Stimulated activated CD4-positive, alpha-beta T cell treated with anti-CD3 and anti-CD28 coated beads, Interleukin-2, amount 100 ng/mL, for 4 hours (primary cell): ENCODE data around the gene IGSF9.

Experiments used
- DNase-seq: peaks from one replicate; pipeline ENCODE4 v3.0.0-alpha.2; 2020; ENCODE audit warnings: low read depth

IGSF9 gene, protein sequence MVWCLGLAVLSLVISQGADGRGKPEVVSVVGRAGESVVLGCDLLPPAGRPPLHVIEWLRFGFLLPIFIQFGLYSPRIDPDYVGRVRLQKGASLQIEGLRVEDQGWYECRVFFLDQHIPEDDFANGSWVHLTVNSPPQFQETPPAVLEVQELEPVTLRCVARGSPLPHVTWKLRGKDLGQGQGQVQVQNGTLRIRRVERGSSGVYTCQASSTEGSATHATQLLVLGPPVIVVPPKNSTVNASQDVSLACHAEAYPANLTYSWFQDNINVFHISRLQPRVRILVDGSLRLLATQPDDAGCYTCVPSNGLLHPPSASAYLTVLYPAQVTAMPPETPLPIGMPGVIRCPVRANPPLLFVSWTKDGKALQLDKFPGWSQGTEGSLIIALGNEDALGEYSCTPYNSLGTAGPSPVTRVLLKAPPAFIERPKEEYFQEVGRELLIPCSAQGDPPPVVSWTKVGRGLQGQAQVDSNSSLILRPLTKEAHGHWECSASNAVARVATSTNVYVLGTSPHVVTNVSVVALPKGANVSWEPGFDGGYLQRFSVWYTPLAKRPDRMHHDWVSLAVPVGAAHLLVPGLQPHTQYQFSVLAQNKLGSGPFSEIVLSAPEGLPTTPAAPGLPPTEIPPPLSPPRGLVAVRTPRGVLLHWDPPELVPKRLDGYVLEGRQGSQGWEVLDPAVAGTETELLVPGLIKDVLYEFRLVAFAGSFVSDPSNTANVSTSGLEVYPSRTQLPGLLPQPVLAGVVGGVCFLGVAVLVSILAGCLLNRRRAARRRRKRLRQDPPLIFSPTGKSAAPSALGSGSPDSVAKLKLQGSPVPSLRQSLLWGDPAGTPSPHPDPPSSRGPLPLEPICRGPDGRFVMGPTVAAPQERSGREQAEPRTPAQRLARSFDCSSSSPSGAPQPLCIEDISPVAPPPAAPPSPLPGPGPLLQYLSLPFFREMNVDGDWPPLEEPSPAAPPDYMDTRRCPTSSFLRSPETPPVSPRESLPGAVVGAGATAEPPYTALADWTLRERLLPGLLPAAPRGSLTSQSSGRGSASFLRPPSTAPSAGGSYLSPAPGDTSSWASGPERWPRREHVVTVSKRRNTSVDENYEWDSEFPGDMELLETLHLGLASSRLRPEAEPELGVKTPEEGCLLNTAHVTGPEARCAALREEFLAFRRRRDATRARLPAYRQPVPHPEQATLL

DNA sequence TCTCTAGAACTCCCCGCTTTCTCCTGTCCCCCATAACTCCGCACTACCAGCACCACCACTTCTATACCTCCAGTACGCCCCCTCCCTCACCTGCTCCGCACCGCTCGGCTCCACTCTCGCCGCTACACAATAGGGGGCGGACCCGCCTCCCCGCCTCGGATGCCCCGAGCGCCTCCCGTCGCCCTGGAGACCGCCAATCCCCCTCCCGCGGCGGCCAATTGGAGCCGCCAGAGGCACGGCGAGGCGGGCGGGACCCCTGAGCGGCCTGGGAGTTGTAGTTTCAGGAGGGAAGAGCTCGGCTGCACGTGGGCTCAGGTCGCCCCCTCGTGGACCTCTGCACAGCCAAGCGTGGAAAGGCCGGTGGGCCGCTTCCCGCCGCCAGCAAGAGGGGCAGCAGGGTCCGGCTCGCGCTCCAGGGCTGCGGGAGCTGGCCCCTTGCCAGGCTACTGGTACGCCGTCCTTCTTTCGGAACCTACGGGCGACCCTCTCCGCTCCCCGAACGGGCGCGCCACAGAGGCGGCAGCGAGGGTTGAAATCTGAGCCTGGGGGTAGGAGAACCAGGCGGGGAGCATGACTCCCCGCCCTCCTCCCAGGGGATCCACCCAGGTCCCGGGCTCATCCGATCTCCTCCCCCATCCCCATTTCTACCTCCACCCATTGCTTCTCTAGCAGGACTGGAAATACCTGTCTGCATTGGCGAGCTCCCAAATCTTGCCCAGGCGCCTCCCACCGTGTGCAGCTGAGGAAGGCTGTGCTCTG is at the start of gene IGSF9:
TSS of gene IGSF9 (minus strand) at position 131 of the 759 bp plus-strand sequence. CDS start 2,159 bp downstream, outside the sequence.
- peak; percentile 72 for DNase-seq

DNA sequence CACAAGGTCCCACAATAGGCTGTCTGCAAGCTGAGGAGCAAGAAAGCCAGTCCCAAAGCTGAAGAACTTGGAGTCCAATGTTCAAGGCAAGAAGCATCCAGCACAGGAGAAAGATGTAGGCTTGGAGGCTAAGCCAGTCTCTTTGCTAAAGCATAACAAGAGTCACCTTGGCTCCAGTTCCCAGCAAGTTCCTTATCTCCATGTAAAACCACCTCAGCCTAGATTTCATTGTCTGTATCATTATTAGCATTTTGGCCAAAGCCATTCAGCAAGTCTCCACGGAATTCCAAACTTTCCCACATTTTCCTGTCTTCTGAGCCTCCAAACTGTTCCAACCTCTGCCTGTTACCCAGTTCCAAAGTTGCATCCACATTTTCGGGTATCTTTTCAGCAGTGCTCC is 49.5 kb upstream of the IGSF9 start:
- DNase-seq = no peak

DNA sequence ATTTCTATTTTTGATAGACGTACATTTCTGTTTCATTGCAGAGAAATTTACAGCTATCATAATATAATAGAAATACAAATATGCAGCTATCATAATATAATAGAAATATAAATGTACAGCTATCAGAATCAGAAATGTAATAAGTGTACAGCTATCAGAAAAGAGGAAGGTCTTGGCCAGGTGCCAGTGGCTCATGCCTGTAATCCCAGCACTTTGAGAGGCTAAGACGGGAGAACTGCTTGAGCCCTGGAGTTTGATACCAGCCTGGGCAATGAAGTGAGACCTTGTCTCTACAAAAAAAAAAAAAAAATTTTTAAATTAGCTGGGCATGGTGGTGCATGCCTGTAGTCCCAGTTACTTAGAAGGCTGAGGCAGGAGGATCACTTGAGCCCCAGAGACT is 48.5 kb upstream of the IGSF9 start:
- DNase-seq = no peak

DNA sequence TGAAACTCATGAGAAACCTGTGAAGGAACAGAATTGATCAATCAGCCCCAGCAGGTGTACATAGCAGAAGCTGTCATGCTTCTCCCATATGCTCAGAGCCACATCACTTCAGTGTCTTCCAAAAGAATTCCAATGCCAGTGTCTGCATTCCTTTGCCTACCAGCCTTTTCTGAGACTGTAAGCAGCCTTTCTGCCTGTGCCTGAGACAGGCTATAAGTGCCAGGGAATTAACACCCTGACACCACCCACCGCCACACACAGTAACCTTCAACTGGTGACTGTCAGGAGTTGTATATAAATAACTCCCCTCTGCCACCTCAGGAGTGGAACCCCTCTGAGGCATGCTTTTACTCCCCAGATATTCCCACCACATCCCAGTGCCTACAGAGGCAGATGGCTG is 46.7 kb upstream of the IGSF9 start:
- no peak for DNase-seq

GRCh38 chr1:159991513-159991912 is 46.1 kb upstream of the IGSF9 start:
- DNase-seq = no peak

DNA sequence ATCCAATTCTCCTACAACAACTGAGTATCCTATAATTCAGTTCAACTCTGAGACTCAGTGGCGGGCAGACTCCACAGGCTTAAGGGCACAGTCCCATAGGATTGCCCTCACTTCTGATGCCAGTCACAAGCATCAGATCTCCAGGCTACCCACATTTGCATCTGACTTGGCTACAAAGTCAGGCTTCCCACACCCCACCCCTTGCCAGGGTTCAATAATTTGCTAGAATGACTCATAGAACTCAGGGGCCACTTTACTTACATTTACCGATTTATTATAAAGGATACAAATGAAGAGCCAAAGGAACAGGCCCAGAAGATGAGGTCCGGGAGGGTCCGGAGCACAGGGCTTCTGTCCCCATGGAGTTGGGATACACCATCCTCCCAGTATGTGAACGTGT is 44.6 kb upstream of the IGSF9 start:
- DNase-seq = no peak

- no peak for DNase-seq
Measured at GRCh38 chr1:159989581-159989980, 44.2 kb upstream of the IGSF9 start.

DNA sequence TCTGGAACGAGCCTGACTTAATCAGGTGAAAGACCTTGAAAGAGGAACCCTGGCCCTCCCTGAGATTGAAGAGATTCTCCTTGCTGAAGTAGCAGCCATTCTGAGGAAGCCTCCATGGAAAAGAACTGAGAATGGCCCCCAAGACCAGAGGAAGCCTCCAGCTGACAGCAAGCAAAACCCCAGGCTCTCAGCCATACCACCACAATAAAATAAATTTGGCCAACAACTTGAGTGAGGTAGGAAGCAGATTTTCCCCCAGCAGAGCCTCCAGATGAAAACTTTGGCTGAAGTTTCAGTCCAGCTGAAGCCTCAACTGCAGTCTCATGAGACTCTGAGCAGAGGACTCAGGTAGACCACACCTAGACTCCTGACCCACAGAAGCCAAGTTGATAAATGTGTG is 42.6 kb upstream of the IGSF9 start:
- no peak for DNase-seq

DNA sequence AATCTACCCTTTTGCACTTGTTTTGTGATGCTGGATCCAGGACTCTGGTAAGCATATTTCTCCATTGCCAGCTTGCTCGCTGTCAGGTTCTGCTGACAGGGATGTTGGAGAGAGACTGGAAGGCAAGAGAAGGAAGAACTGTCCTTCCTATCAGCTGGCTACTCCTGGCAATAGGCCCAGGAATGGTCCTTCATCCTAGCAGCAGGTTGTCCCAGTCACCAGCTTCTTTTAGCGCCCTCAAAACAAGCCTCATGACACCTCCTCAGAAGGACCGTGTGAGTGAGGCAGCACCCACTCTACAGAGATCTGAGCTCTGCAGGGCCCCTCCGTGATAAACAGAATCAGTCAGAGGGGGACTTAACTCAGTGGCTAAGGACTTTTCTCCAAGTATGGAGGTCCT is 41.8 kb upstream of the IGSF9 start:
- DNase-seq = no peak

GRCh38 chr1:159986531-159986930 is 41.1 kb upstream of the IGSF9 start:
- DNase-seq = no peak

DNA sequence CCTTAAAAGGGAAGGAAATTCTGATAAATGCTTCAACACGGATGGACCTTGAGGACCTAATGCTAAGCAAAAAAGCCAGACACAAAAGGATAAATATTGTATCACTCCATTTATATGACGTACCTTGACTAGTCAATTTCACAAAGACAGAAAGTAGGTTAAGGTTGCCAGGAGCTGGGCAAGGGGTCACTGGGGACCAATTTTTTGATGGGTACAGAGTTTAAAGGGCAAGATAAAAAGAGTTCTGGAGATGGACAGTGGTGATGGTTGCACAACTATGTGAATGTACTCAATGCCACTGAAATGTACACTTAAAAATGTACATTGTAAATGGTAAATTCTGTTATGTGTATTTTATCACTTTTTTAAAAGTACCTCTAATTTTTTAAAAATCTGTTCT is 40.7 kb upstream of the IGSF9 start:
- no peak for DNase-seq

GRCh38 chr1:159985473-159985872 is 40.1 kb upstream of the IGSF9 start:
- DNase-seq = no peak

GRCh38 chr1:159983681-159984080 is 38.3 kb upstream of the IGSF9 start:
- DNase-seq = no peak

DNA sequence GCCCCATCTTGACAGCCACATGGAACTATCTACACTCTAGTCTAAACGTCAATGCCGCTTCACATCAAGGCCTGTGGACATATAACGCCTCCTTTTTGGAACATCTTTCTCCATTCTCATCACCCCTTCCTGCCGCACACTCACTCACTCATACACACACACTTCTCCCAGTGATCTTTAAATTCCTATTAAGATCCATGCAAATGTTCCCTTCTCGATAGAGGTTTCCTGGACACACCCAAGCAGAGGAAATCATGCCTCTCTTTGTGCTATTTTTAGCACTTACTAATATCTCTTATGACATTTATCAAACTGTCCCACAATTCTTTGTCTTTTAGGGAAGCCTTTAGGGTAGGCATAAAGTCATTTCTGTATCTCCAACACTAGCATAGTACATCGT is 36.9 kb upstream of the IGSF9 start:
- DNase-seq = no peak

GRCh38 chr1:159981351-159982055 is 36.1 kb upstream of the IGSF9 start:
- no peak for DNase-seq

GRCh38 chr1:159980786-159981185 is 35.4 kb upstream of the IGSF9 start:
- no peak for DNase-seq

DNA sequence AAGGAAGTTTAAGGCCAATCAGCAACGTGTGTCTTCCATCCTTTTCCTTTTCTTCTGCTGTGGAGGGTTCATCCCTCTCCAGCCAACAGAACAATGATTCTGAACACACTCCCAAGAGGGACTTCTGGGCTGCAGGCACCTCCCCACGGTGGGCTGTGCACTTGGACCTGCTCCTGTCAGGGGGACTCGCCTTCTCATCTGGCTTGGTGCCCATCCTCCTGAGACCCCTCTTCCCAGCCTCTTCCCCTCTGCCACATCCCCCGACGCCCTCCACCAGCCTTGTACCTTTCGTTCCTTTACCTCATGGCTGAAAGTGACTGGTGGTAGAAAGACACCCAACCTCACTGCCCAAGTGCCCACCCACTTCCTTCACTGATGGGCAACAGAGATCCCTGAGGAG is 34.7 kb upstream of the IGSF9 start:
- no peak for DNase-seq

- DNase-seq = no peak
Measured at GRCh38 chr1:159979257-159979656, 33.8 kb upstream of the IGSF9 start.

GRCh38 chr1:159978107-159978398 is 32.6 kb upstream of the IGSF9 start:
- no peak for DNase-seq

GRCh38 chr1:159977364-159978106 is 32.1 kb upstream of the IGSF9 start:
- no peak for DNase-seq
